HG03342 (cell line): ENCODE data around the gene NAPB.

Experiments
- ATAC-seq: cut with Tn5 transposase; IDR thresholded peaks from one replicate; pipeline ENCODE4 v1.9.1; 2021; ENCODE audit warnings: mild to moderate bottlenecking, moderate library complexity; ENCODE audit not compliant: unreplicated experiment

The NAPB gene

GRCh38 chr20:23407781-23408464 lies 13.4 kb downstream of the NAPB start:
- peak; percentile 93 for ATAC-seq

- ATAC-seq: no peak
Measured at GRCh38 chr20:23406880-23407279, 14.4 kb downstream of the NAPB start.

GRCh38 chr20:23404196-23404595 lies 17.1 kb downstream of the NAPB start:
- ATAC-seq: no peak

DNA sequence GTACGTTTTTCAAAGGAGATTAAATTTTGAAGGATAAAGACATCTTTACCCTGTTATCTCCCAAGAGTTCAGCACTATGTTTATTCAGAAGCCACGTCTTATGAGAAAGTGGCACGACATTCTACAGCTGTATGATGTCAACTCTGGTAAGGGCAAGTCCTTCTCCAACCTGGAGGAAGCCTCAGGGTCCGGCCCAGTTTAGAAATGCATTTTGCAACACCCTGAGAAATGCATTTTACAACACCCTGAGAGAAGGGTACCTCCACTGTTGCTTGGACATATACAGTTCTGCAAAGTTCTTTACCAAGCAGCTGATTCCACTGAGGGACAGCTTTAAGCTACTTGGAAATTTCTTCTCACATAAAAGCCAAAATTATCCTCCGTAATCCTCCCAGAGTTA lies 17.5 kb downstream of the NAPB start:
- no peak for ATAC-seq

- no peak for ATAC-seq
Measured at GRCh38 chr20:23401051-23401450, 20.2 kb downstream of the NAPB start.

- ATAC-seq: no peak
Measured at GRCh38 chr20:23399568-23400241, 21.6 kb downstream of the NAPB start.

- ATAC-seq: no peak
Measured at GRCh38 chr20:23397961-23398360, 23.3 kb downstream of the NAPB start.

- ATAC-seq: no peak
Measured at GRCh38 chr20:23396950-23397627, 24.2 kb downstream of the NAPB start.

GRCh38 chr20:23393996-23394775 lies 27.1 kb downstream of the NAPB start:
- ATAC-seq: no peak

DNA sequence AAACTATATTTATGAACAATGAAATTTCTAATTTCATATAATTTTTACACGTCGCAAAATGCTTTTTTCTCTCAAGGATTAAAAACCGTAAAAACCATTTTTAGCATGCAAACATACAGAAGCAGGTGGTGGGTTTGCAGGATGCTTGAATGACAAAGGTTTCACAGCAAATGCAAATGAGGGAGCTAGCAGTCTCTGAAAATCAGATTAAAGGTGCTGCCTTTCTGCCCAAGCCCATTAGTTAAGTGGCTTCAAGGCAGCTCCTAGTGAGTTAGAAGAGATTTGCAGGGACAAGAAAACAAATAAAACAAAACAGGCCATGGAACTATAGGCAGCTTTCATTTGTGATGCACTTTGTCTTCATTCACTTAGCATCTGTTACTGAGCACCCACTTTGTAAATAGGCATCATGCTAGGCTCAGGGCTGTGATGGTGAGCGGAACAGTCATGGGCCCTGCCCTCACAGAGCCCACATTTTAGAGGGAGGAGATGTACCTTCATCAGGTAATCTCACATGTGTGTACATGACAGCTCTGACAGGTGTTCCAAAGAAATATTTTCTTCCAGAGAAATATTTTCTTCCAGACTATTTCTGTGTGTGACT lies 29.5 kb downstream of the NAPB start:
- no peak for ATAC-seq

- ATAC-seq: no peak
Measured at GRCh38 chr20:23390091-23390774, 31.1 kb downstream of the NAPB start.

DNA sequence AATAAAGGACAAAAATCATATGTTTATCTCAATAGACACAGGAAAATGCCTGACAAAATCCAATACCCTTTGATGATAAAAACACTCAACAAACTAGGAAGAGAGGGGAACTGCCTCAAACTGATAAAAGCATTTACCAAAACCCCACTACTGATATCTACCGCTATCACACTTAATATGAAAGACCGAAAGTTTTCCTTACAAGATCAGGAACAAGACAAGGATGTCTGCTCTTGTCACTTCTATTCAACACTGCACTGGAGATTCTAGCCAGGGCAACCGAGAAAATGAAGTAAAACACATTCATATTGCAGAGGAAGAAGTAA lies 34.2 kb downstream of the NAPB start:
- no peak for ATAC-seq

DNA sequence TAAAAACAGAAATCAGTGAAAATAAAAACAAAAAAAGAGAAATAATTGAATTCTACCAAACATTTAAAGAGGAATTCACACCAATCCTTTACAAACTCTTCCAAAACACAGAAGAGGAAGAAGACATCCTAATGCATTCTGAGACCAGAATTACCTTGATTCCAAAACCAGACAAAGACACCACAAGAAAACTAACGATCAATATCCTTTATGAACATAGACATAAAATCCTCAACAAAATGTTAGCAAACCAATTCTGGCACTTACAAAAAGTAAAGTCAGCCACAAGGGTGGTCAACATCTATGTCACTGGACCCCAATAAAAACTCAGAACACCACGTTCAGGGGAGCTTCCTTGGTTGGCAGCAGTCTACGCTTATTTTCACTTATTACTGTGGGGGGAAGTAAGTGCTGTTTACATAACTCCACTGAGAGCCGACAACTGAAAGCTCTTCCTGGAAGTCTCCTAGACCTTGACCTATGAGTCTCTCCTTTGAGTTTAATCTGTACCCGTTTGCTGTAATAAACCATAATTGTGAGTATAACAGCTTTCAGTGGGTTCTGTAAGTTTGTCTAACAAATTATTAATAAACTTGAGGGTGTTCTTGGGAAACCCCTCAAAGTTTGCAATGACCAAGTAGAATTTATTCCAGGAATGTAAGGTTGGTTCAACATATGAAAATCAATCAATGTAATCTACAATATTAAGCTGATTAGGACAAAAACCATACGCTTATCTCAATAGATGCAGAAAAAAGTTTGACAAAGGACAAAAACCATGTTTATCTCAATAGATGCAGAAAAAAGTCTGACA lies 34.8 kb downstream of the NAPB start:
- no peak for ATAC-seq

GRCh38 chr20:23381876-23382275 lies 39.4 kb downstream of the NAPB start:
- no peak for ATAC-seq

- no peak for ATAC-seq
Measured at GRCh38 chr20:23379772-23380171, 41.5 kb downstream of the NAPB start.

DNA sequence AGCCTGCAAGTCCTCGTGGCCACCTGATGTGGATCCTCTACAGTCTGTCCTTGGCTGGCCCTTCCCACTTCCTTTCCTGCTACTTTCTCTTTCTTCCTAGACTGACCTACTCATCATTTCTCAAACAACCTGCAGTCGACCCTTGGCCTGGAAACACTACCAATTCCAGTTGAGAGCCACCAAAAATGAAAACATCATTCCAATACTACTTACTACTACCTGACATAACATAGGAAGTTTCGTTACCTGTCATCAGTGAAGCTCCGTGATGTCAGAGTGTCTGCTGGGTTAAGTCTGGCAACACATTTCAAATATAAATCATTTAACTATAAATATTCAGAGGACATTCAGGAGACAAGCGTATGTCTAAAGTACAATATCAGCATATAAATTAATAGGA lies 45.5 kb downstream of the NAPB start:
- ATAC-seq: no peak

DNA sequence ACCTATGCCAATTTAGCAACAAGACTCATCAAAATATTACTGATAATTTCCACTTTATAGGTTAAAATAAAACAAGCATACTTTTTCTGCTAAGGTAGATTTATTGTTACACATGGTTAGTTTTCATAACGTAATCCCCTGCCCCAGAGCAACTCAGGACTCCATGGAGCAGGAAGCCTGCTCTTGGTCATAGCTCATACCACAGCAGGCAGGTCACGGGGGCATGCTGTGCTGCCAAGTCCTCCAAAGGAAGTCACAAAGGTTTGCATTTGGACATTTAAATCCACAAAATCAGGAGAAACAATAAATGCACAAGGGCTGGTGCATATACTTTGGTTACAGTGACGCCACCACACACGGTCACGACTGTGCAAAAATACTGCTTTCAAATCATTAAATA lies 46.8 kb downstream of the NAPB start:
- ATAC-seq: no peak

DNA sequence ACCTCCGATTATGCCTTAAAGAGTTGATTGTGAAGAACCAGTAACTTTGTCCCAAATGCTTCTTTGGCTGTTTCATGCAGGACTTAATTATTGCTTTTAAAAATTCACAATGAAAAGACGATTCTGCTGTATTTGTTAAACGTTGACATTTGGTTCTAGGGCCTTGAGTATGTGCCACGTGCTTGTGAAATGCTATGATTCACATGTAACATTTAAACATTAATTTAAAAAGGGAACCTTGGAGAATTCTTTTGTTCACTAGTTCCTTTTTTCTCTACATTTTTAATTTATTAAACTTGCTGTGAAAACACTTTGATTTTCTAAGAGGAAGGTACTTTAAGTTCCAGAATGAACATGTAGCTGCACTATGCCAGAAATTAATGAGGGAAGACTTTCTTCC lies 49.8 kb downstream of the NAPB start:
- ATAC-seq: no peak

GRCh38 chr20:23370873-23371272 lies 50.4 kb downstream of the NAPB start:
- no peak for ATAC-seq

DNA sequence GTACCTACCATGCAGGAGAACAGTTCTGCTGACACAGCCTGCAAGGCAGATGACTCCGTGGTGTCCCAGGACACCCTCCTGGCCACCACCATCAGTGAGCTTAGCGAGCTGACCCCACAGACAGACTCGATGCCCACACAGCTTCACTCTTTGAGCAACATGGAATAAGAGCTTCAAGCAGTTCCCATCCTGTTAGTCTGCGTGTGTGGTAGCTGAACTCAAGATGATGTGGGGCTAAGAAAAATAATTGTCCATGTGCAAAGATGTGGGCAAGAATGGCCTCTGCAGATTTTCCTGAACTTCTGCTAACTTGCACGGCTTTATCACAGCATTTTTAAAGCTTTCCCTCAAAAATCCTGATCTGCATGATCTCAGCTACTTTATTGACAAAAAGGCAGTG lies 51.0 kb downstream of the NAPB start:
- no peak for ATAC-seq
